A673 (cell line): ENCODE data around the gene CCR8.

Experiments used
- EZH2 ChIP-seq: fragments of 200-600 bp; sonication (generic); IDR thresholded peaks from 2 replicates; pipeline ENCODE4 v1.6.1; 2017; ENCODE audit warnings: borderline replicate concordance, low read depth, mild to moderate bottlenecking, mixed read lengths, antibody characterized with exemption, low read length; ENCODE audit not compliant: poor library complexity, severe bottlenecking
- TF ChIP-seq, protein P1 (sequence below): fragments of 300-800, 200-600 bp; sonication (generic); conservative IDR thresholded peaks from 2 replicates; pipeline ENCODE4 v1.5.1; 2017; ENCODE audit warnings: low read depth, mild to moderate bottlenecking, antibody characterized with exemption, low read length, moderate library complexity, mixed read lengths

DNA sequence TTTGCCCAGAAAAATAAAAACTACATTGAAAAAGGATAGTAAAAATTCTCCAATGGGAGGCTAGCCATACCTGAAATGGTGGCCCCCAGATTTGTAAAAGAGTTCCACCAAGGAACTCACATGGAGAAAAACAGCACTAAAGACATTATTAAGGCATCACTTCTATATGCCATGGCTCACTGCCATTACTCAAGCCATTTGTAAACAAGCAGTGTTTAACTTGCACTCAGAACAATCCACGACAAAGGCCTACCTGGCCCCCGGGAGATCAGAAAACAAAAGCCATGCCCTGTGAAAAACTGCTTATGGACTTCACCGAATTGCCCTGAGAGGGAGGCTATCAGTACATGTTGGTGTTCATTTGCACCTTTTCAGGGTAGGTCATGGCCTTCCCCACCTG lies 19.6 kb downstream of the CCR8 start:
- TF ChIP-seq, protein P1, sequence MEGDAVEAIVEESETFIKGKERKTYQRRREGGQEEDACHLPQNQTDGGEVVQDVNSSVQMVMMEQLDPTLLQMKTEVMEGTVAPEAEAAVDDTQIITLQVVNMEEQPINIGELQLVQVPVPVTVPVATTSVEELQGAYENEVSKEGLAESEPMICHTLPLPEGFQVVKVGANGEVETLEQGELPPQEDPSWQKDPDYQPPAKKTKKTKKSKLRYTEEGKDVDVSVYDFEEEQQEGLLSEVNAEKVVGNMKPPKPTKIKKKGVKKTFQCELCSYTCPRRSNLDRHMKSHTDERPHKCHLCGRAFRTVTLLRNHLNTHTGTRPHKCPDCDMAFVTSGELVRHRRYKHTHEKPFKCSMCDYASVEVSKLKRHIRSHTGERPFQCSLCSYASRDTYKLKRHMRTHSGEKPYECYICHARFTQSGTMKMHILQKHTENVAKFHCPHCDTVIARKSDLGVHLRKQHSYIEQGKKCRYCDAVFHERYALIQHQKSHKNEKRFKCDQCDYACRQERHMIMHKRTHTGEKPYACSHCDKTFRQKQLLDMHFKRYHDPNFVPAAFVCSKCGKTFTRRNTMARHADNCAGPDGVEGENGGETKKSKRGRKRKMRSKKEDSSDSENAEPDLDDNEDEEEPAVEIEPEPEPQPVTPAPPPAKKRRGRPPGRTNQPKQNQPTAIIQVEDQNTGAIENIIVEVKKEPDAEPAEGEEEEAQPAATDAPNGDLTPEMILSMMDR, result no peak
- TF ChIP-seq EZH2, result no peak
